Endothelial cell of umbilical vein (primary cell): ENCODE measurements around the gene PPP1R3E. TPM values are rescaled to one million over a fixed set of nuclear protein-coding genes. Genes with fewer than 3 reads are reported as not detected.

Experiments used
- BruUV-seq: library from RNA; stranded (reverse); fragments of 400-500 nt; replicated peaks from 2 replicates; lab custom pipeline; 2021; lab: Mats Ljungman, UMichigan
- CTCF ChIA-PET: fragments of 300-600, 350-600 bp; sonication (Branson Sonifier 250); formaldehyde crosslinking; loops from one replicate; lab custom pipeline; 2021; ENCODE audit warnings: antibody characterized with exemption, inconsistent platforms; lab: Charles Lee
- POLR2A ChIA-PET: fragments of 300-600, 350-600 bp; sonication (Branson Sonifier 250); formaldehyde crosslinking; loops from one replicate; lab custom pipeline; 2021; ENCODE audit warnings: antibody characterized with exemption, inconsistent platforms; lab: Charles Lee
- DNase-seq: peaks from one replicate; pipeline ENCODE4 v3.0.0-alpha.2; 2011; ENCODE audit warnings: low read depth, low spot score
- FAIRE-seq: peaks from 2 replicates; lab custom pipeline; 2011; peaks lifted over from hg19 to GRCh38; lab: Jason Lieb, UNC
- H2AFZ ChIP-seq: 2 replicates; pipeline ENCODE4 v1.6.0; 2012; ENCODE audit warnings: low read depth, low read length, control low read depth, inconsistent platforms
- H3K27ac ChIP-seq: 2 replicates; pipeline ENCODE4 v1.5.1; 2011; ENCODE audit warnings: low read depth, mild to moderate bottlenecking, control low read depth, low read length, moderate library complexity; ENCODE audit not compliant: insufficient read depth
- H3K27me3 ChIP-seq, 2 experiments: 2 replicates each; pipeline versions ENCODE4 v1.6.0 to v1.6.1; 2011; ENCODE audit warnings: low read length in 2 of 2, mixed read lengths in 1 of 2; ENCODE audit not compliant: control insufficient read depth in 2 of 2, insufficient read depth in 2 of 2
- H3K36me3 ChIP-seq, 2 experiments: 2 replicates in 1 of 2; 3 replicates in 1 of 2; pipeline ENCODE4 v1.5.1; 2011; ENCODE audit warnings: low read length in 2 of 2, mild to moderate bottlenecking in 1 of 2, moderate library complexity in 1 of 2; ENCODE audit not compliant: control insufficient read depth in 2 of 2, insufficient read depth in 2 of 2; ENCODE audit errors: extremely low read depth in 1 of 2
- H3K4me1 ChIP-seq: 3 replicates; pipeline ENCODE4 v1.5.1; 2011; ENCODE audit warnings: mild to moderate bottlenecking, low read length; ENCODE audit not compliant: control insufficient read depth, insufficient read depth; ENCODE audit errors: extremely low read depth
- H3K4me2 ChIP-seq: 2 replicates; pipeline ENCODE4 v1.6.1; 2011; ENCODE audit warnings: low read length, control low read depth, mixed read lengths; ENCODE audit not compliant: insufficient read depth
- H3K4me3 ChIP-seq, 3 experiments: fragments of 200-600 bp in 1 of 3; sonication (generic), shearing (Covaris generic) in 1 of 3; replicated peaks in 1 of 3; 2 replicates each; pipeline ENCODE4 v1.5.1; 2011 to 2016; ENCODE audit warnings: control low read depth in 3 of 3, low read length in 3 of 3, mild to moderate bottlenecking in 2 of 3, inconsistent platforms in 1 of 3, low read depth in 1 of 3, moderate library complexity in 1 of 3; ENCODE audit not compliant: insufficient read depth in 1 of 3
- H3K79me2 ChIP-seq: 2 replicates; pipeline ENCODE4 v1.6.0; 2012; ENCODE audit warnings: low read length, inconsistent platforms; ENCODE audit not compliant: control insufficient read depth, insufficient read depth
- H3K9ac ChIP-seq: replicated peaks from 2 replicates; pipeline ENCODE3; 2011; ENCODE audit warnings: low read length, control low read depth; ENCODE audit not compliant: insufficient read depth; ENCODE audit errors: extremely low read depth
- H3K9me1 ChIP-seq: replicated peaks from 3 replicates; pipeline ENCODE4 v1.6.0; 2011; ENCODE audit warnings: mild to moderate bottlenecking, low read length; ENCODE audit not compliant: control insufficient read depth, insufficient read depth; ENCODE audit errors: extremely low read depth
- H3K9me3 ChIP-seq: replicated peaks from 2 replicates; pipeline ENCODE4 v1.5.1; 2012; ENCODE audit warnings: low read length, inconsistent platforms; ENCODE audit not compliant: control insufficient read depth, insufficient read depth
- H4K20me1 ChIP-seq: replicated peaks from 2 replicates; pipeline ENCODE3; 2011; ENCODE audit warnings: mild to moderate bottlenecking, low read length; ENCODE audit not compliant: control insufficient read depth, insufficient read depth; ENCODE audit errors: extremely low read depth
- GATA2 ChIP-seq: IDR thresholded peaks from 2 replicates; pipeline ENCODE4 v1.7.0; 2011; ENCODE audit warnings: low read depth, mild to moderate bottlenecking, moderate library complexity, mixed read lengths, low read length; ENCODE audit not compliant: insufficient read length, insufficient read depth
- MAX ChIP-seq: IDR thresholded peaks from 2 replicates; pipeline ENCODE4 v1.6.1; 2011; ENCODE audit not compliant: insufficient read depth, insufficient read length
- MYC ChIP-seq: IDR thresholded peaks from one replicate; pipeline ENCODE4 v1.6.1; 2011; ENCODE audit warnings: mild to moderate bottlenecking, low read depth, low read length
- POLR2A ChIP-seq: IDR thresholded peaks from 2 replicates; pipeline ENCODE4 v1.6.1; 2012; ENCODE audit warnings: low read depth, mild to moderate bottlenecking, control low read depth, low read length
- POLR2AphosphoS5 ChIP-seq: IDR thresholded peaks from 2 replicates; pipeline ENCODE4 v1.6.1; 2012; ENCODE audit warnings: low read depth, mild to moderate bottlenecking, control low read depth, low read length, moderate library complexity; ENCODE audit not compliant: insufficient read depth
- dilution Hi-C: fragments of 300-500 bp; cut with MboI; formaldehyde crosslinking; loops from one replicate; pipeline ENCODE4 v1.15.0; 2019; ENCODE audit warnings: low sequenced_read_pairs; ENCODE audit not compliant: extremely low pct_ligation_motif_present
- intact Hi-C: fragments of 100-400 bp; cut with micrococcal nuclease; formaldehyde crosslinking; loops from one replicate; pipeline ENCODE4 v1.10.0; 2022
- polyA plus RNA-seq, 4 experiments: library from polyadenylated mRNA; depleted of rRNA in 3 of 4; stranded (reverse) in 3 of 4; unstranded in 1 of 4; fragments of >200 nt; gene quantifications; 2 replicates each; pipeline versions ENCODE4 v1.2.1 to v1.2.3, GENCODE V29; 2011 to 2012; ENCODE audit warnings: missing spikeins in 1 of 4
- total RNA-seq: library from RNA; stranded (reverse); gene quantifications from 2 replicates; pipeline ENCODE4 v1.2.3, GENCODE V29; 2021

PPP1R3E gene
- total and polyA plus RNA-seq, 2 donors (not counting 3 experiments of a cell fraction or from before 2014, with no cell fraction given) = 4.3 to 7.4 TPM

GRCh38 chr14:23259426-23259825 is 43.2 kb downstream of the PPP1R3E start:
- no peak overlapping the region for H3K9ac ChIP-seq
- no peak overlapping the region for H3K4me3 ChIP-seq
- no peak for TF ChIP-seq GATA2
- no peak for TF ChIP-seq POLR2A
- TF ChIP-seq MYC = no peak
- TF ChIP-seq MAX = no peak
- ChIA-PET CTCF (interaction anchor here (1.2 to 3.9 kb wide), 4 partner anchors 10 to 138 kb away, joined by 3 to 29 read pairs (median 4); no protein-coding TSS in a partner anchor), POLR2A (no interaction called here)
- no TSS peak for BruUV-seq
- peaks cover 25 to 33% of the 10 kb centered on the region in 2 experiments for H3K27me3 ChIP-seq
- no peaks in the 10 kb centered on the region for H3K9me1 ChIP-seq
- no peaks in the 10 kb centered on the region for H3K9me3 ChIP-seq
- no peak overlapping the region for H3K27ac ChIP-seq
- FAIRE-seq (no peak), DNase-seq (no peak)
- H2AFZ ChIP-seq = no peak overlapping the region
- dilution Hi-C loops = no loop called here
- no peaks in the 10 kb centered on the region for H3K79me2 ChIP-seq
- H3K4me2 ChIP-seq = no peak overlapping the region
- no peaks in the 10 kb centered on the region for H3K4me1 ChIP-seq
- H4K20me1 ChIP-seq = no peaks in the 10 kb centered on the region
- H3K36me3 ChIP-seq = no peaks in the 10 kb centered on the region
- intact Hi-C loops = no loop called here

DNA sequence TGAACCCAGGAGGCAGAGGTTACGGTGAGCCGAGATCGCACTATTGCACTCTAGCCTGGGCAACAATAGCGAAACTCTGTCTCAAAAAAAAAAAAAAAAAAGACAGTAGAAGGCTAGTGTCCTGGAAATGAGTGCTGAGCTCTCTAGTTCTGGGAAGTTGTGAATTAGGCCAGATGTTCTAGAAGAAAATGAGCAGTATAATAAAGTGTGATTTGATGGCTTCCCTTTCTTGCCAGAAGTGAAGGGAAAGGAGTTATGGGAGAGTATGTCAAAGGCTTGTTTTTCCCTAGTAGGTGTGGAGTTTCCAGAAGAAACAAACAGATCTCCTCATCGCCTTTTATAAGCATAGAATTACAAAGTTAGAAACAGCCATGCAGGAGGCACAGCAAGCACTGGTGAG is 44.4 kb downstream of the PPP1R3E start:
- no TSS peak for BruUV-seq
- no peak overlapping the region for H2AFZ ChIP-seq

More for the DNA sequence above, 44.4 kb downstream of the PPP1R3E start:
- H3K9ac ChIP-seq = no peak overlapping the region
- peaks cover 19 to 26% of the 10 kb centered on the region in 2 experiments for H3K27me3 ChIP-seq
- CTCF ChIA-PET = interaction anchor here (1.1 to 3.9 kb wide), 4 partner anchors 9 to 137 kb away, joined by 3 to 29 read pairs (median 4); no protein-coding TSS in a partner anchor
- H3K9me1 ChIP-seq = no peaks in the 10 kb centered on the region
- FAIRE-seq = no peak
- H3K4me2 ChIP-seq = no peak overlapping the region
- H3K4me1 ChIP-seq = no peaks in the 10 kb centered on the region
- no peaks in the 10 kb centered on the region for H3K9me3 ChIP-seq
- no peak for DNase-seq
- intact Hi-C loops (no loop called here), dilution Hi-C loops (no loop called here)
- H3K79me2 ChIP-seq = no peaks in the 10 kb centered on the region
- H3K4me3 ChIP-seq = no peak overlapping the region
- no peaks in the 10 kb centered on the region for H4K20me1 ChIP-seq
- POLR2A ChIA-PET = no interaction called here
- no peak overlapping the region for H3K27ac ChIP-seq
- TF ChIP-seq MYC (no peak), POLR2AphosphoS5 (no peak), POLR2A (no peak)
- H3K36me3 ChIP-seq = no peaks in the 10 kb centered on the region
